Measurements from ENCODE around the gene RNF215. TPM values are rescaled to one million over a fixed set of nuclear protein-coding genes. Genes with fewer than 3 reads are reported as not detected.
A peak's percentile ranks its signal among the peaks of the same experiment; 100 is the strongest.

The RNF215 gene
- total RNA-seq, 2 experiments from 2014 or later, result 7.1 to 7.2 TPM

DNA sequence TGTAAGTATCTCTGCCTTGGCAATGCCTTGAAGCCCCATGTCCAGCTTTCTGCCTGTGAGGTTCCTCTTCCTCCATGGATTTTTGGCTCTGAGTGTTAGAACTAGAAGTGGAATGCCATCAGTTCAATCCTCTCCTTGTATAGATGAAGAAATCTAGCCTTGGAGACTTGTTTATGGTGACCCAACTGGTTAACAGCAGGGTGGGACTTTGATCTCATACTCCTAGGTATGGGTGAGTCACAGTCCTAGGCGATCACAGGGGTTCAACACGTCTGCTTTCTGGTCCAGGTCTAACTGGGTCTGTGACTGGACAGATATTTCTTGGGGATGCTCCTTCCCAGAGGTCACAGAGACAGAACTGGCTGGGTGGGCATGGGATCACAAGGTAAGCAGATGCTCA is 29.2 kb upstream of the RNF215 start:
- Mint-ChIP-seq H3K9me3 (no peaks in the 10 kb centered on the region), H3K27me3 (no peaks in the 10 kb centered on the region), H3K27ac (no peak overlapping the region), H3K4me1 (ENCODE audit: low read depth) (peaks cover 49% of the 10 kb centered on the region), H3K36me3 (ENCODE audit: low read depth) (peaks cover 69% of the 10 kb centered on the region), H3K4me3 (no peak overlapping the region)
- no peak for ATAC-seq
- CTCF ChIA-PET, result no interaction called here
- POLR2A ChIA-PET, result no interaction called here
- DNase-seq, result no peak
- intact Hi-C loops (cut with micrococcal nuclease), result no loop called here
- TF ChIP-seq, protein P1, sequence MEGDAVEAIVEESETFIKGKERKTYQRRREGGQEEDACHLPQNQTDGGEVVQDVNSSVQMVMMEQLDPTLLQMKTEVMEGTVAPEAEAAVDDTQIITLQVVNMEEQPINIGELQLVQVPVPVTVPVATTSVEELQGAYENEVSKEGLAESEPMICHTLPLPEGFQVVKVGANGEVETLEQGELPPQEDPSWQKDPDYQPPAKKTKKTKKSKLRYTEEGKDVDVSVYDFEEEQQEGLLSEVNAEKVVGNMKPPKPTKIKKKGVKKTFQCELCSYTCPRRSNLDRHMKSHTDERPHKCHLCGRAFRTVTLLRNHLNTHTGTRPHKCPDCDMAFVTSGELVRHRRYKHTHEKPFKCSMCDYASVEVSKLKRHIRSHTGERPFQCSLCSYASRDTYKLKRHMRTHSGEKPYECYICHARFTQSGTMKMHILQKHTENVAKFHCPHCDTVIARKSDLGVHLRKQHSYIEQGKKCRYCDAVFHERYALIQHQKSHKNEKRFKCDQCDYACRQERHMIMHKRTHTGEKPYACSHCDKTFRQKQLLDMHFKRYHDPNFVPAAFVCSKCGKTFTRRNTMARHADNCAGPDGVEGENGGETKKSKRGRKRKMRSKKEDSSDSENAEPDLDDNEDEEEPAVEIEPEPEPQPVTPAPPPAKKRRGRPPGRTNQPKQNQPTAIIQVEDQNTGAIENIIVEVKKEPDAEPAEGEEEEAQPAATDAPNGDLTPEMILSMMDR (IDR thresholded peaks at IDR 0.05), result no peak

DNA sequence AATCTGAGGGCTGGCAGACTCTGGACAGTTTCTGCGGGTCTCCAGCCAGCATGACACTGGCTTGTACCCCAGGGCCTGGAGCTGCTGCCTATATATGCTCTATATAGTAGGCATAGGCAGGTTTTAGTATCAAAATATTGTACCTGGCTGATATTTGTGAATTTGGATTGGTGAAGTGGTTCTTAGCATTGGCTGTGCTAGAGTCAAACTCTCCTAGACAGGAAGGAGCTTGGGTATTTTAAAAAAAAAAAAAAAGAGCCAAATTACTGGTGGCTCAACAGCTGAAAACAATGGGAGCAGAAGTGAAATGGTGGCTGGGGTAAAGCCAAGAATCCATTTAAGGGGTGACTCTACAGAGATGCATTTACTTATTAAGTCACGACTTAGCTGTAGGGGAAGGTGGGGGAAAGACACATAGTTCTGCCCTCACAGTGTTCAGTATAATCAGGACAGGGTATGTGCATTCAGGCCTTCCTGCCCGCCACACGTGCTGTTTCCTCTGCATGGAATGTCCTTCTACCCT is 27.4 kb upstream of the RNF215 start:
- ATAC-seq (no peak), DNase-seq (no peak)
- ChIA-PET POLR2A (interaction anchor here (1.0 to 2.8 kb wide), 3 partner anchors 9 to 17 kb away, joined by 3 to 19 read pairs (median 5); partner anchors contain the start of gene MTFP1), CTCF (interaction anchor here (0.7 to 2.8 kb wide), 5 partner anchors 9 to 128 kb away, joined by 4 to 11 read pairs (median 5); partner anchors contain the start of gene MTFP1)
- H3K4me1 Mint-ChIP-seq (ENCODE audit: low read depth), result peaks cover 35% of the 10 kb centered on the region
- intact Hi-C loops (cut with micrococcal nuclease), result no loop called here
- H3K9me3 Mint-ChIP-seq, result no peaks in the 10 kb centered on the region
- TF ChIP-seq, protein P1 (IDR thresholded peaks at IDR 0.05), result no peak
- H3K27me3 Mint-ChIP-seq, result no peaks in the 10 kb centered on the region
- peaks cover 58% of the 10 kb centered on the region for H3K36me3 Mint-ChIP-seq (ENCODE audit: low read depth)
- H3K27ac Mint-ChIP-seq, result peak overlapping the region; percentile 79
- no peak overlapping the region for H3K4me3 Mint-ChIP-seq

DNA sequence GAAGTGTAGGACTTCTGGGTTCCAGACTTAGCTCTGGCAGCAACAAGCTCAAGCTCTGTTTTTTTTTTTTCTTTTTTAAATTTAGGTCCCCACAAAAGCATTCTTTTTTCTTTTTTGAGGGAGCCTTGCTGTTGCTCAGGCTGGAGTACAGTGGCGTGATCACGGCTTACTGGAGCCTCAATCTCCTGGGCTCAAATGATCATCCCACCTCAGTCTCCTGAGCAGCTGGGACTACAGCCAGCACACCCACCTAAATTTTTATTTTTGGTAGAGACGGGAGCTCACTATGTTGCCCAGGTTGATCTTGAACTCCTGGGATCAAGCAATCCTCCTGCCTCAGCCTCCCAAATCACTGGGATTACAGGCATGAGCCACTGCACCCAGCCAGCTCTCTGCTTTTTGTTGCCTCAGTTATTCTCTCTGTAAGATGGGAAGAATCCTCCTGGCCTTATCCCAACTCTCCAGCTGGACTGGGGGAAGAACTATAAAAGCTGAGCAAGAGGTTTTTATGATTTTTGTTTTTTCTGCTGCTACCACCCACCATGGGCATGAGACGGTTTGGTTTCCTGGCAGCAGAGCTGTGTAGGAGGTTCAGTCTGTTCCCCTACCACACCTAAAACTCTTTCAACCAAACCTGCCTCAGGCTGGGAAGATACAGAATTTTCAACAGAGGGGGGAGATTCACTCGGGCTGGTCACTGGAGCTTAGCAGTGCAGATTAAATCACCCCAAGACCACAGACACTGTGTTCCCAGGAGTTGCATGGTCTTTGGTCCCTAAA is 26.7 kb upstream of the RNF215 start:
- intact Hi-C loops (cut with micrococcal nuclease), result no loop called here
- peaks cover 53% of the 10 kb centered on the region for H3K36me3 Mint-ChIP-seq (ENCODE audit: low read depth)
- POLR2A ChIA-PET, result interaction anchor here (0.8 to 2.8 kb wide), 5 partner anchors 10 to 71 kb away, joined by 3 to 19 read pairs (median 4); partner anchors contain the start of gene MTFP1

DNA sequence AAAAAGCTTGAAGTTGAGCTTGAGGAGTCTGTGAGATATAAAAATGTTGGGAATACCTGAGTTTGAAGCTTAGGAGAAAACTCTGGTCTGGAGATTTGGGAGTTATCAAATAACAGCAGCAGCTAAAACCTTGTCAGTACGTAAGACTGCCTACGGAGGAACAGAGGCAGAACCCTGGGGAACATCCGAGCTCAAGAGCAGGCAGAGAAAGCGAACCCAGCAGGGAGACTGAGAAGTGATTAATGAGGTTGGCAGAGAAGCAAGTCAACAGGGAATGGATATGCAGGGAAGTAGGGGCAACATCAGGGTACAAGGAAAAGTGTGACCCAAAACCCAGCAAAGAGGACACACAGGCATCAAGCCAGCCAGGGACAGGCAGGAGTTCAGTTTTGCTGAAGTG is 25.8 kb upstream of the RNF215 start:
- Mint-ChIP-seq H3K4me1 (ENCODE audit: low read depth) (peaks cover 38% of the 10 kb centered on the region), H3K4me3 (no peak overlapping the region), H3K36me3 (ENCODE audit: low read depth) (peaks cover 43% of the 10 kb centered on the region), H3K27me3 (no peaks in the 10 kb centered on the region), H3K27ac (peak overlapping the region; percentile 41), H3K9me3 (no peaks in the 10 kb centered on the region)
- POLR2A ChIA-PET, result interaction anchor here (1.3 to 2.8 kb wide), 3 partner anchors 11 to 21 kb away, joined by 3 to 19 read pairs (median 3); partner anchors contain the start of gene MTFP1
- ATAC-seq, result no peak
- CTCF ChIA-PET, result interaction anchor here (1.0 to 2.8 kb wide), 7 partner anchors 12 to 125 kb away, joined by 3 to 11 read pairs (median 4); partner anchors contain the start of genes MTFP1 and RNF215
- intact Hi-C loops (cut with micrococcal nuclease), result no loop called here
- TF ChIP-seq, protein P1 (IDR thresholded peaks at IDR 0.05), result no peak
- no peak for DNase-seq

More for the DNA sequence above, 26.7 kb upstream of the RNF215 start:
- TF ChIP-seq, protein P1 (IDR thresholded peaks at IDR 0.05), result no peak
- no peak overlapping the region for H3K4me3 Mint-ChIP-seq
- peaks cover 35% of the 10 kb centered on the region for H3K4me1 Mint-ChIP-seq (ENCODE audit: low read depth)
- H3K9me3 Mint-ChIP-seq, result no peaks in the 10 kb centered on the region
- ATAC-seq (peak; percentile 53), DNase-seq (no peak)
- peak overlapping the region; percentile 79 for H3K27ac Mint-ChIP-seq
- CTCF ChIA-PET, result interaction anchor here (0.7 to 2.8 kb wide), 8 partner anchors 8 to 128 kb away, joined by 3 to 11 read pairs (median 4); partner anchors contain the start of genes MTFP1 and RNF215
- H3K27me3 Mint-ChIP-seq, result no peaks in the 10 kb centered on the region

Measured in activated CD8-positive, alpha-beta T cell treated with anti-CD3 and anti-CD28 coated beads for 36 hours (primary cell).